CD14-positive monocyte (primary cell): Measurements from ENCODE around the gene N4BP2L2. TPM values are rescaled to one million over a fixed set of nuclear protein-coding genes. Genes with fewer than 3 reads are reported as not detected.

ENCODE experiments used
- DNase-seq, 3 donors: peaks; one replicate each; pipeline ENCODE4 v3.0.0-alpha.2; 2011 to 2022
- H2AFZ ChIP-seq: 2 replicates; pipeline ENCODE4 v1.6.0; 2012; ENCODE audit warnings: mild to moderate bottlenecking, low read depth, low read length, inconsistent platforms; ENCODE audit not compliant: insufficient read depth, poor library complexity, severe bottlenecking
- H3K27ac ChIP-seq, 2 donors: 1 replicate in 1 of 2; 2 replicates in 1 of 2; pipeline ENCODE4 v1.5.1; 2012 to 2013; ENCODE audit warnings: low read length in 2 of 2, control low read depth in 1 of 2, inconsistent platforms in 1 of 2, low read depth in 1 of 2, mild to moderate bottlenecking in 1 of 2
- H3K27me3 ChIP-seq, 2 donors: one replicate each; pipeline versions ENCODE4 v1.6.0 to v1.6.1; 2011 to 2013; ENCODE audit warnings: low read length in 2 of 2; ENCODE audit not compliant: control insufficient read depth in 2 of 2, insufficient read depth in 2 of 2
- H3K36me3 ChIP-seq, 2 donors: replicated peaks in 1 of 2; 1 replicate in 1 of 2; 2 replicates in 1 of 2; pipeline versions ENCODE4 v1.5.1 to v1.6.1; 2012 to 2013; ENCODE audit warnings: low read length in 2 of 2, control low read depth in 1 of 2, inconsistent platforms in 1 of 2, mild to moderate bottlenecking in 1 of 2; ENCODE audit not compliant: insufficient read depth in 2 of 2, control insufficient read depth in 1 of 2
- H3K4me1 ChIP-seq, 2 donors: 1 replicate in 1 of 2; 2 replicates in 1 of 2; pipeline versions ENCODE4 v1.5.1 to v1.6.1; 2012 to 2013; ENCODE audit warnings: low read length in 2 of 2, control low read depth in 1 of 2, inconsistent platforms in 1 of 2, mild to moderate bottlenecking in 1 of 2, moderate library complexity in 1 of 2; ENCODE audit not compliant: insufficient read depth in 2 of 2, control insufficient read depth in 1 of 2
- H3K4me2 ChIP-seq: replicated peaks from 2 replicates; pipeline ENCODE3; 2012; ENCODE audit warnings: low read length, moderate library complexity, mild to moderate bottlenecking; ENCODE audit not compliant: poor library complexity, severe bottlenecking; ENCODE audit errors: extremely low read depth
- H3K4me3 ChIP-seq, 3 experiments: fragments of 200-600 bp in 1 of 3; sonication (generic) in 1 of 3; replicated peaks in 1 of 3; 1 replicate in 2 of 3; 2 replicates in 1 of 3; pipeline ENCODE4 v1.5.1; 2011 to 2013; ENCODE audit warnings: low read length in 3 of 3, mild to moderate bottlenecking in 3 of 3, control low read depth in 2 of 3, low read depth in 2 of 3, inconsistent platforms in 1 of 3, moderate library complexity in 1 of 3
- H3K79me2 ChIP-seq: 2 replicates; pipeline ENCODE4 v1.6.0; 2012; ENCODE audit warnings: mild to moderate bottlenecking, control low read depth, inconsistent platforms, low read length, moderate library complexity; ENCODE audit not compliant: insufficient read depth
- H3K9ac ChIP-seq: 2 replicates; pipeline ENCODE4 v1.6.0; 2017; ENCODE audit warnings: low read length, mild to moderate bottlenecking; ENCODE audit not compliant: insufficient read depth, poor library complexity, severe bottlenecking
- H3K9me3 ChIP-seq, 2 donors: replicated peaks in 1 of 2; 1 replicate in 1 of 2; 2 replicates in 1 of 2; pipeline versions ENCODE4 v1.5.1 to v1.6.1; 2012 to 2013; ENCODE audit warnings: low read length in 2 of 2, control low read depth in 1 of 2; ENCODE audit not compliant: control insufficient read depth in 1 of 2, insufficient read depth in 1 of 2
- H4K20me1 ChIP-seq: 2 replicates; pipeline ENCODE4 v1.6.0; 2012; ENCODE audit warnings: mild to moderate bottlenecking, low read length, control low read depth, moderate library complexity; ENCODE audit not compliant: insufficient read depth
- H3K27ac Mint-ChIP-seq, 7 donors: one replicate each; pipeline ENCODE4 v1.8.0; 2020; ENCODE audit warnings: mild to moderate bottlenecking in 7 of 7, mixed read lengths in 7 of 7, moderate library complexity in 6 of 7, inconsistent platforms in 2 of 7
- H3K27me3 Mint-ChIP-seq, 3 donors: one replicate each; pipeline ENCODE4 v1.8.0; 2021 to 2022; ENCODE audit warnings: low read depth in 3 of 3, mild to moderate bottlenecking in 3 of 3, mixed read lengths in 3 of 3, moderate library complexity in 3 of 3, inconsistent platforms in 1 of 3
- H3K36me3 Mint-ChIP-seq, 2 donors: one replicate each; pipeline ENCODE4 v1.8.0; 2020; ENCODE audit warnings: mixed read lengths in 2 of 2, inconsistent platforms in 1 of 2, mild to moderate bottlenecking in 1 of 2
- H3K4me1 Mint-ChIP-seq: one replicate; pipeline ENCODE4 v1.8.0; 2020; ENCODE audit warnings: mild to moderate bottlenecking, mixed read lengths
- H3K4me3 Mint-ChIP-seq, 2 donors: one replicate each; pipeline ENCODE4 v1.8.0; 2020; ENCODE audit warnings: mild to moderate bottlenecking in 2 of 2, mixed read lengths in 2 of 2, moderate library complexity in 1 of 2
- H3K9me3 Mint-ChIP-seq, 7 donors: one replicate each; pipeline ENCODE4 v1.8.0; 2020 to 2022; ENCODE audit warnings: mixed read lengths in 7 of 7, mild to moderate bottlenecking in 6 of 7, moderate library complexity in 6 of 7, inconsistent platforms in 2 of 7
- WGBS: methylation state at CpG from one replicate; pipeline ENCODE4 v1.1.5; 2013; ENCODE audit warnings: missing lambda C conversion rate; ENCODE audit not compliant: insufficient coverage; 5-methylcytosine and 5-hydroxymethylcytosine counted together
- intact Hi-C, 2 donors: fragments of 100-400 bp; cut with micrococcal nuclease; formaldehyde crosslinking; loops; one replicate each; pipeline versions ENCODE4 v1.15.0 to v1.15.1; 2023
- polyA plus RNA-seq, 3 donors: library from polyadenylated mRNA; depleted of rRNA in 1 of 3; unstranded in 2 of 3; stranded (reverse) in 1 of 3; fragments of 300-500 nt in 2 of 3; fragments of >200 nt in 1 of 3; fragmentation: Illumina TruSeq in 2 of 3; gene quantifications; 1 replicate in 2 of 3; 2 replicates in 1 of 3; pipeline ENCODE4 v1.2.3, GENCODE V29; 2012 to 2021
- TF ChIP-seq, protein P1 (sequence below): fragments of 200-600 bp; IDR thresholded peaks from one replicate; pipeline ENCODE4 v1.8.0; 2022; ENCODE audit warnings: antibody characterized with exemption, mild to moderate bottlenecking

Gene N4BP2L2
- polyA plus RNA-seq, 3 donors = 94.2 to 105 (median 96.4) TPM

DNA sequence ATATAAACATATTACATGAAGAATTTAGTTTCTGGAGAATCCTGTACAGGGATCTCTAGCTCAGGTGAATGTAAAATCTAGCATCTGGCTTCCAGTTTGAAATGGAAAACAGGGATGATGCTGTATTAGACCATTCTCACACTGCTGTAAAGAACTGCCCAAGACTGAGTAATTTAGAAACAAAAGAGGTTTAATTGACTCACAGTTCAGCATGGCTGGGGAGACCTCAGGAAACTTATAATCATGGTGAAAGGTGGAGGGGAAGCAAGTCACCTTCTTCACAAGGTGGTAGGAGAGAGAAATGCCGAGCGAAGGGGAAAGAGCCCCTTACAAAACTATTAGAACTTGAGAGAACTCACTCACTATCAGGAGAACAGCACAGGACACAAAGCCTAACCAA is 17.0 kb upstream of the N4BP2L2 start:
- no peak overlapping the region for H3K4me3 ChIP-seq
- H3K27ac ChIP-seq = no peak overlapping the region
- Mint-ChIP-seq H3K36me3 (no peaks in the 10 kb centered on the region), H3K9me3 (peaks cover 8 to 13% (median 9%) of the 10 kb centered on the region in 7 donors), H3K4me1 (no peaks in the 10 kb centered on the region), H3K4me3 (no peak overlapping the region), H3K27ac (no peak overlapping the region), H3K27me3 (peaks cover 0 to 2% (median 0%) of the 10 kb centered on the region in 3 donors)
- no peak overlapping the region for H2AFZ ChIP-seq
- intact Hi-C loops = no loop called here
- H3K4me1 ChIP-seq = no peaks in the 10 kb centered on the region
- no peak for DNase-seq
- no peaks in the 10 kb centered on the region for H4K20me1 ChIP-seq
- no CpG with 5 or more reads among the region's 2 CpGs for WGBS
- no peak overlapping the region for H3K9ac ChIP-seq
- H3K36me3 ChIP-seq = no peaks in the 10 kb centered on the region
- TF ChIP-seq, protein P1, sequence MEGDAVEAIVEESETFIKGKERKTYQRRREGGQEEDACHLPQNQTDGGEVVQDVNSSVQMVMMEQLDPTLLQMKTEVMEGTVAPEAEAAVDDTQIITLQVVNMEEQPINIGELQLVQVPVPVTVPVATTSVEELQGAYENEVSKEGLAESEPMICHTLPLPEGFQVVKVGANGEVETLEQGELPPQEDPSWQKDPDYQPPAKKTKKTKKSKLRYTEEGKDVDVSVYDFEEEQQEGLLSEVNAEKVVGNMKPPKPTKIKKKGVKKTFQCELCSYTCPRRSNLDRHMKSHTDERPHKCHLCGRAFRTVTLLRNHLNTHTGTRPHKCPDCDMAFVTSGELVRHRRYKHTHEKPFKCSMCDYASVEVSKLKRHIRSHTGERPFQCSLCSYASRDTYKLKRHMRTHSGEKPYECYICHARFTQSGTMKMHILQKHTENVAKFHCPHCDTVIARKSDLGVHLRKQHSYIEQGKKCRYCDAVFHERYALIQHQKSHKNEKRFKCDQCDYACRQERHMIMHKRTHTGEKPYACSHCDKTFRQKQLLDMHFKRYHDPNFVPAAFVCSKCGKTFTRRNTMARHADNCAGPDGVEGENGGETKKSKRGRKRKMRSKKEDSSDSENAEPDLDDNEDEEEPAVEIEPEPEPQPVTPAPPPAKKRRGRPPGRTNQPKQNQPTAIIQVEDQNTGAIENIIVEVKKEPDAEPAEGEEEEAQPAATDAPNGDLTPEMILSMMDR = no peak
- H3K79me2 ChIP-seq = no peaks in the 10 kb centered on the region
- peaks cover 2 to 6% of the 10 kb centered on the region in 2 donors for H3K9me3 ChIP-seq
- no peaks in the 10 kb centered on the region for H3K27me3 ChIP-seq
- no peak overlapping the region for H3K4me2 ChIP-seq

DNA sequence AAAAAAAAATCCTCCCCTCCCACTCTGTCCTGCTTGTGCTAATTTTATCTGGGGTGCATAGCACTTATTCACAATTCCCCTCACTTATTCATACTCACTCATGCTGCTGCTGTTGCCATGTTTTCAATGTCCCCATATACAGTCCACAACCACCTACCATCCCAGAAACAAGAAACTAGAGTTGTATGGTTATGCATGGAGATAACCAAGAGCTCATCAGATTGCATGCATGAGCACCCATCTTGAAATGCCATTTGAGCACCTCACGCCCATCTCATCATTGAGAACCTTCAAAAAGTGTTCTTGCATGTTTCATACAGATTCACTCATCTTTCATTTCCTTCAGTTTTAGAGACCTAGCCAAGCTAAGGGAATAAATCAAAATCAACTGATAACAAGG is 15.1 kb upstream of the N4BP2L2 start:
- intact Hi-C loops = no loop called here
- H3K27me3 ChIP-seq = no peaks in the 10 kb centered on the region
- H3K27ac ChIP-seq = no peak overlapping the region
- WGBS = no CpG with 5 or more reads among the region's 1 CpG
- Mint-ChIP-seq H3K4me1 (peaks cover 14% of the 10 kb centered on the region), H3K27me3 (no peaks in the 10 kb centered on the region), H3K4me3 (no peak overlapping the region), H3K36me3 (no peaks in the 10 kb centered on the region), H3K27ac (no peak overlapping the region), H3K9me3 (peaks cover 0 to 3% (median 2%) of the 10 kb centered on the region in 7 donors)
- TF ChIP-seq, protein P1 = no peak
- no peak overlapping the region for H3K4me3 ChIP-seq
- no peaks in the 10 kb centered on the region for H3K9me3 ChIP-seq
- no peak for DNase-seq
- no peak overlapping the region for H3K4me2 ChIP-seq
- peaks cover 7 to 17% of the 10 kb centered on the region in 2 donors for H3K4me1 ChIP-seq
- H3K79me2 ChIP-seq = no peaks in the 10 kb centered on the region
- no peaks in the 10 kb centered on the region for H4K20me1 ChIP-seq
- H3K9ac ChIP-seq = no peak overlapping the region
- no peak overlapping the region for H2AFZ ChIP-seq
- H3K36me3 ChIP-seq = no peaks in the 10 kb centered on the region
